HepG2 (cell line): ENCODE results near the gene MPI. TPM values are rescaled to one million over a fixed set of nuclear protein-coding genes. Genes with fewer than 3 reads are reported as not detected.

Experiments
- AKAP8 ChIP-seq: sonication (generic); formaldehyde crosslinking; IDR thresholded peaks from 2 replicates; pipeline ENCODE4 v1.5.1; 2020; ENCODE audit warnings: mild to moderate bottlenecking, missing genetic modification reagents
- BRF2 ChIP-seq: sonication (generic); formaldehyde crosslinking; IDR thresholded peaks from 2 replicates; pipeline ENCODE4 v1.8.1; 2022; ENCODE audit warnings: mild to moderate bottlenecking, missing genetic modification reagents
- CREB3 ChIP-seq: sonication (generic); formaldehyde crosslinking; IDR thresholded peaks from 2 replicates; pipeline ENCODE4 v1.5.0; 2020; ENCODE audit warnings: missing genetic modification reagents
- HDAC2 ChIP-seq: sonication (generic); formaldehyde crosslinking; IDR thresholded peaks from 2 replicates; pipeline ENCODE4 v1.4.0; 2020; ENCODE audit warnings: missing genetic modification reagents
- HIVEP1 ChIP-seq: sonication (generic); formaldehyde crosslinking; IDR thresholded peaks from 2 replicates; pipeline ENCODE4 v1.4.0; 2020; ENCODE audit warnings: mild to moderate bottlenecking, missing genetic modification reagents
- MLLT10 ChIP-seq: sonication (generic); formaldehyde crosslinking; IDR thresholded peaks from 2 replicates; pipeline ENCODE4 v1.4.0; 2020; ENCODE audit warnings: missing genetic modification reagents
- PHF8 ChIP-seq: sonication (generic); formaldehyde crosslinking; IDR thresholded peaks from 2 replicates; pipeline ENCODE4 v1.5.0; 2020; ENCODE audit warnings: missing genetic modification reagents
- REPIN1 ChIP-seq: sonication (generic); formaldehyde crosslinking; IDR thresholded peaks from 2 replicates; pipeline ENCODE4 v1.8.0; 2022; ENCODE audit warnings: missing genetic modification reagents, low read depth, mild to moderate bottlenecking, borderline replicate concordance
- SKI ChIP-seq: fragments of 450-650 bp; IDR thresholded peaks from one replicate; pipeline ENCODE4 v1.6.1; 2018; ENCODE audit warnings: mild to moderate bottlenecking; ENCODE audit not compliant: partially characterized antibody
- SPEN ChIP-seq: sonication (generic); formaldehyde crosslinking; IDR thresholded peaks from 2 replicates; pipeline ENCODE4 v1.5.1; 2020; ENCODE audit warnings: low read depth, mild to moderate bottlenecking, missing genetic modification reagents
- ZBTB37 ChIP-seq: sonication (generic); formaldehyde crosslinking; IDR thresholded peaks from 2 replicates; pipeline ENCODE4 v1.4.0; 2020; ENCODE audit warnings: mild to moderate bottlenecking, missing genetic modification reagents
- ZBTB46 ChIP-seq: sonication (generic); formaldehyde crosslinking; IDR thresholded peaks from 2 replicates; pipeline ENCODE4 v1.4.0; 2020; ENCODE audit warnings: mild to moderate bottlenecking, missing genetic modification reagents, borderline replicate concordance
- ZBTB49 ChIP-seq: sonication (generic); formaldehyde crosslinking; IDR thresholded peaks from 2 replicates; pipeline ENCODE4 v1.4.0; 2020; ENCODE audit warnings: missing genetic modification reagents, borderline replicate concordance
- ZBTB7B ChIP-seq: sonication (generic); formaldehyde crosslinking; IDR thresholded peaks from 2 replicates; pipeline ENCODE4 v1.4.0; 2020; ENCODE audit warnings: missing genetic modification reagents
- ZNF362 ChIP-seq: sonication (generic); formaldehyde crosslinking; IDR thresholded peaks from 2 replicates; pipeline ENCODE4 v1.4.0; 2020; ENCODE audit warnings: missing genetic modification reagents, mild to moderate bottlenecking, borderline replicate concordance
- ZNF432 ChIP-seq: sonication (generic); formaldehyde crosslinking; IDR thresholded peaks from 2 replicates; pipeline ENCODE4 v1.5.0; 2020; ENCODE audit warnings: missing genetic modification reagents, mild to moderate bottlenecking, borderline replicate concordance
- ZNF703 ChIP-seq: sonication (generic); formaldehyde crosslinking; IDR thresholded peaks from 2 replicates; pipeline ENCODE4 v1.5.1; 2020; ENCODE audit warnings: missing genetic modification reagents, mild to moderate bottlenecking, moderate library complexity, borderline replicate concordance
- ZNF773 ChIP-seq: sonication (generic); formaldehyde crosslinking; IDR thresholded peaks from 2 replicates; pipeline ENCODE4 v1.4.0; 2020; ENCODE audit warnings: missing genetic modification reagents, borderline replicate concordance
- ZNF839 ChIP-seq: sonication (generic); formaldehyde crosslinking; IDR thresholded peaks from 2 replicates; pipeline ENCODE4 v1.4.0; 2020; ENCODE audit warnings: missing genetic modification reagents, mild to moderate bottlenecking, borderline replicate concordance
- ZSCAN30 ChIP-seq: sonication (generic); formaldehyde crosslinking; IDR thresholded peaks from 2 replicates; pipeline ENCODE4 v1.5.0; 2020; ENCODE audit warnings: mild to moderate bottlenecking, missing genetic modification reagents
- polyA plus RNA-seq, 8 experiments: library from polyadenylated mRNA; depleted of rRNA in 3 of 8; stranded (reverse) in 7 of 8; unstranded in 1 of 8; fragments of >200 nt; fragmentation: Illumina TruSeq in 4 of 8; extraction: Trizol in 4 of 8; gene quantifications; 2 replicates each; pipeline versions ENCODE4 v1.2.1 to v1.2.3, GENCODE V29; 2011 to 2016; ENCODE audit warnings: low read depth in 4 of 8, missing spikeins in 1 of 8, mixed read lengths in 1 of 8; ENCODE audit not compliant: insufficient read depth in 1 of 8
- total RNA-seq, 5 experiments: library from RNA; depleted of rRNA; stranded (reverse); fragments of >200 nt; fragmentation: Illumina TruSeq; extraction: Trizol; gene quantifications; 2 replicates each; pipeline ENCODE4 v1.2.3, GENCODE V29; 2016; ENCODE audit warnings: low read depth in 1 of 5

The MPI gene
- total and polyA plus RNA-seq, 2 of the 13 experiments (the other 11 are each of a cell fraction or from before 2014, with no cell fraction given): 36.9 to 63.5 TPM

GRCh38 chr15:74937590-74938371 lies 47.9 kb downstream of the MPI start, which contains the start of gene COX5A (continued):
- TF ChIP-seq ZBTB46 (no peak), REPIN1 (peak; percentile 54; the same call in 1 of the 2 replicates), ZSCAN30 (no peak; the same call in 1 of the 2 replicates), ZNF703 (CRISPR knock-in tag) (peak; percentile 79; the same call in 1 of the 2 replicates), SKI (peak; percentile 60), AKAP8 (CRISPR knock-in tag) (no peak; the same call in 1 of the 2 replicates), MLLT10 (CRISPR knock-in tag) (no peak), SPEN (CRISPR knock-in tag) (peak; percentile 70), HIVEP1 (CRISPR knock-in tag) (peak; percentile 44; the same call in 1 of the 2 replicates), PHF8 (CRISPR knock-in tag) (peak; percentile 96), HDAC2 (no peak; the same call in 1 of the 2 replicates), ZNF362 (CRISPR knock-in tag) (no peak), ZNF432 (CRISPR knock-in tag) (no peak), ZBTB37 (CRISPR knock-in tag) (no peak), CREB3 (peak; percentile 81), ZNF839 (CRISPR knock-in tag) (no peak; the same call in 1 of the 2 replicates), ZBTB49 (no peak), BRF2 (CRISPR knock-in tag) (peak; percentile 43; the same call in 1 of the 2 replicates), ZBTB7B (CRISPR knock-in tag) (peak; percentile 81), ZNF773 (no peak)
